ENCODE data around the gene ZC3HAV1L. TPM values are rescaled to one million over a fixed set of nuclear protein-coding genes. Genes with fewer than 3 reads are reported as not detected.

Gene ZC3HAV1L
- total RNA-seq, 1 experiment from 2014 or later = 34.2 TPM

- TF ChIP-seq CTCF (conservative IDR thresholded peaks at IDR 0.05) (no peak), EZH2 (IDR thresholded peaks at IDR 0.05; ENCODE audit: low read depth) (no peak)
- Histone ChIP-seq H3K79me2 (ENCODE audit: low read depth) (no peaks in the 10 kb centered on the region), H3K4me2 (no peak overlapping the region), H3K4me3 (no peak overlapping the region), H3K4me1 (replicated peaks; ENCODE audit: insufficient read depth) (no peaks in the 10 kb centered on the region), H3K9me2 (ENCODE audit: insufficient read depth) (no peaks in the 10 kb centered on the region), H3K9me3 (ENCODE audit: insufficient read depth, low read depth) (no peaks in the 10 kb centered on the region), H3K36me3 (ENCODE audit: low read depth) (peaks cover 13% of the 10 kb centered on the region), H3K27me3 (ENCODE audit: insufficient read depth, low read depth) (no peaks in the 10 kb centered on the region), H3K27ac (no peak overlapping the region), H4K20me1 (ENCODE audit: insufficient read depth) (no peaks in the 10 kb centered on the region), H2AFZ (no peak overlapping the region), H3F3A (ENCODE audit: insufficient read depth, low read depth) (peaks cover 4% of the 10 kb centered on the region; the same call in 1 of the 2 replicates)
- POLR2A ChIA-PET (ENCODE audit: unreplicated experiment) = no interaction called here
- CTCF ChIA-PET = no interaction called here
- DNase-seq = no peak
- intact Hi-C loops (cut with micrococcal nuclease; ENCODE audit: unreplicated experiment) = no loop called here
- BruUV-seq (replicated peaks) = no TSS peak
These were observed 45.1 kb upstream of the ZC3HAV1L start for GRCh38 chr7:139080905-139081304.

- CTCF ChIA-PET = no interaction called here
- H3K36me3 ChIP-seq (ENCODE audit: low read depth) = peaks cover 13% of the 10 kb centered on the region
- no TSS peak for BruUV-seq (replicated peaks)
These were observed 44.0 kb upstream of the ZC3HAV1L start for GRCh38 chr7:139079861-139080260.

GRCh38 chr7:139078911-139079310, 43.1 kb upstream of the ZC3HAV1L start:
- H3K9me3 ChIP-seq (ENCODE audit: insufficient read depth, low read depth) = no peaks in the 10 kb centered on the region
- H3K27ac ChIP-seq = no peak overlapping the region
- H2AFZ ChIP-seq = no peak overlapping the region
- intact Hi-C loops (cut with micrococcal nuclease; ENCODE audit: unreplicated experiment) = loop anchor here (5.0 to 10.0 kb wide), 3 partner anchors 337 to 1074 kb away; partner anchors contain the start of gene CREB3L2
- no peaks in the 10 kb centered on the region for H3K79me2 ChIP-seq (ENCODE audit: low read depth)
- peaks cover 13% of the 10 kb centered on the region for H3K36me3 ChIP-seq (ENCODE audit: low read depth)
- H3K4me3 ChIP-seq = no peak overlapping the region
- H3K9me2 ChIP-seq (ENCODE audit: insufficient read depth) = no peaks in the 10 kb centered on the region
- no peaks in the 10 kb centered on the region; the same call in 1 of the 2 replicates for H3K4me1 ChIP-seq (replicated peaks; ENCODE audit: insufficient read depth)
- H3F3A ChIP-seq (ENCODE audit: insufficient read depth, low read depth) = peaks cover 9% of the 10 kb centered on the region; the same call in 1 of the 2 replicates
- H3K4me2 ChIP-seq = no peak overlapping the region
- H4K20me1 ChIP-seq (ENCODE audit: insufficient read depth) = no peaks in the 10 kb centered on the region
- BruUV-seq (replicated peaks) = no TSS peak
- TF ChIP-seq CTCF (conservative IDR thresholded peaks at IDR 0.05) (no peak), EZH2 (IDR thresholded peaks at IDR 0.05; ENCODE audit: low read depth) (no peak)
- H3K27me3 ChIP-seq (ENCODE audit: insufficient read depth, low read depth) = no peaks in the 10 kb centered on the region
- no peak for DNase-seq
- ChIA-PET CTCF (no interaction called here), POLR2A (ENCODE audit: unreplicated experiment) (no interaction called here)

More at GRCh38 chr7:139079861-139080260, 44.0 kb upstream of the ZC3HAV1L start:
- intact Hi-C loops (cut with micrococcal nuclease; ENCODE audit: unreplicated experiment) = loop anchor here (5.0 to 10.0 kb wide), 3 partner anchors 338 to 1075 kb away; partner anchors contain the start of gene CREB3L2
- no peak overlapping the region for H3K4me3 ChIP-seq
- no peak for TF ChIP-seq CTCF (conservative IDR thresholded peaks at IDR 0.05)
- TF ChIP-seq EZH2 (IDR thresholded peaks at IDR 0.05; ENCODE audit: low read depth) = no peak
- H3K27me3 ChIP-seq (ENCODE audit: insufficient read depth, low read depth) = no peaks in the 10 kb centered on the region
- DNase-seq = no peak
- no peaks in the 10 kb centered on the region for H3K79me2 ChIP-seq (ENCODE audit: low read depth)
- no peaks in the 10 kb centered on the region for H3K9me3 ChIP-seq (ENCODE audit: insufficient read depth, low read depth)
- no peaks in the 10 kb centered on the region for H3K9me2 ChIP-seq (ENCODE audit: insufficient read depth)
- H2AFZ ChIP-seq = no peak overlapping the region
- H3K27ac ChIP-seq = no peak overlapping the region
- no peaks in the 10 kb centered on the region for H4K20me1 ChIP-seq (ENCODE audit: insufficient read depth)
- POLR2A ChIA-PET (ENCODE audit: unreplicated experiment) = no interaction called here
- H3F3A ChIP-seq (ENCODE audit: insufficient read depth, low read depth) = peaks cover 9% of the 10 kb centered on the region; the same call in 1 of the 2 replicates
- H3K4me1 ChIP-seq (replicated peaks; ENCODE audit: insufficient read depth) = no peaks in the 10 kb centered on the region; the same call in 1 of the 2 replicates
- H3K4me2 ChIP-seq = no peak overlapping the region
